ENCODE measurements around the gene PSMA5. TPM values are rescaled to one million over a fixed set of nuclear protein-coding genes. Genes with fewer than 3 reads are reported as not detected.
"Not testable (repeated sequence)": the region's sequence is repeated elsewhere in the genome, so short reads cannot be mapped to it uniquely, and the experiment has no call there.

Gene PSMA5
- polyA plus RNA-seq, 1 donor from 2014 or later: 99.8 TPM

DNA sequence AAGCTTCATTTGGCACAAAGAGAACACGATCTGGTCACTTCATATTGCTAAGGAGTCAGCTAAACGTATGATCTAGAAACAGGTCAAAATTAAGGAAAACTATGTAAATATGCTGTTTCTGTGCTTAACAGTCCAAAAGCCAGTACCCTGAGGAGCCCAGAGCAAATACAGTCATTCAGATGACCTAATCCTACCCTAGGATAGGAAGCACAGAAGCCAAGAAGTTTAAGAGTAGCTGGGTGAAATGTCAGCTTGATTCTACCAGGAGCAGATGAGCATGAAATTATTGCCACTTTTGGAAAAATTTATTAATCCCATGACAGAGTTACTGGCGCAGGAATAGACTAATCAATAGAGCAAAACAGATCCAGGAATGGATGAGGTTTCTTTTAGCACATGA lies 46.8 kb downstream of the PSMA5 start:
- Histone ChIP-seq H3K4me2 (ENCODE audit: low read length) (no peak overlapping the region), H3K9me2 (ENCODE audit: insufficient read depth, low read length) (no peaks in the 10 kb centered on the region), H4K20me1 (ENCODE audit: insufficient read depth) (no peaks in the 10 kb centered on the region), H3F3A (ENCODE audit: insufficient read depth, low read length, poor library complexity, severe bottlenecking) (no peaks in the 10 kb centered on the region), H3K9ac (ENCODE audit: low read length) (no peak overlapping the region), H3K36me3 (ENCODE audit: insufficient read depth, low read length) (no peaks in the 10 kb centered on the region), H3K79me2 (replicated peaks; ENCODE audit: insufficient read depth, low read length) (peaks cover 33% of the 10 kb centered on the region), H3K27me3 (ENCODE audit: insufficient read depth, low read depth, low read length) (no peaks in the 10 kb centered on the region), H3K9me3 (ENCODE audit: low read length) (no peaks in the 10 kb centered on the region), H3K27ac (ENCODE audit: low read length) (no peak overlapping the region), H2AFZ (ENCODE audit: low read depth, low read length) (no peak overlapping the region), H3K4me3 (ENCODE audit: low read length) (no peak overlapping the region)
- TF ChIP-seq, protein P1, sequence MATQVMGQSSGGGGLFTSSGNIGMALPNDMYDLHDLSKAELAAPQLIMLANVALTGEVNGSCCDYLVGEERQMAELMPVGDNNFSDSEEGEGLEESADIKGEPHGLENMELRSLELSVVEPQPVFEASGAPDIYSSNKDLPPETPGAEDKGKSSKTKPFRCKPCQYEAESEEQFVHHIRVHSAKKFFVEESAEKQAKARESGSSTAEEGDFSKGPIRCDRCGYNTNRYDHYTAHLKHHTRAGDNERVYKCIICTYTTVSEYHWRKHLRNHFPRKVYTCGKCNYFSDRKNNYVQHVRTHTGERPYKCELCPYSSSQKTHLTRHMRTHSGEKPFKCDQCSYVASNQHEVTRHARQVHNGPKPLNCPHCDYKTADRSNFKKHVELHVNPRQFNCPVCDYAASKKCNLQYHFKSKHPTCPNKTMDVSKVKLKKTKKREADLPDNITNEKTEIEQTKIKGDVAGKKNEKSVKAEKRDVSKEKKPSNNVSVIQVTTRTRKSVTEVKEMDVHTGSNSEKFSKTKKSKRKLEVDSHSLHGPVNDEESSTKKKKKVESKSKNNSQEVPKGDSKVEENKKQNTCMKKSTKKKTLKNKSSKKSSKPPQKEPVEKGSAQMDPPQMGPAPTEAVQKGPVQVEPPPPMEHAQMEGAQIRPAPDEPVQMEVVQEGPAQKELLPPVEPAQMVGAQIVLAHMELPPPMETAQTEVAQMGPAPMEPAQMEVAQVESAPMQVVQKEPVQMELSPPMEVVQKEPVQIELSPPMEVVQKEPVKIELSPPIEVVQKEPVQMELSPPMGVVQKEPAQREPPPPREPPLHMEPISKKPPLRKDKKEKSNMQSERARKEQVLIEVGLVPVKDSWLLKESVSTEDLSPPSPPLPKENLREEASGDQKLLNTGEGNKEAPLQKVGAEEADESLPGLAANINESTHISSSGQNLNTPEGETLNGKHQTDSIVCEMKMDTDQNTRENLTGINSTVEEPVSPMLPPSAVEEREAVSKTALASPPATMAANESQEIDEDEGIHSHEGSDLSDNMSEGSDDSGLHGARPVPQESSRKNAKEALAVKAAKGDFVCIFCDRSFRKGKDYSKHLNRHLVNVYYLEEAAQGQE (IDR thresholded peaks at IDR 0.05; ENCODE audit: borderline replicate concordance): no peak
- TF ChIP-seq SMC3 (conservative IDR thresholded peaks at IDR 0.05; ENCODE audit: poor library complexity) (no peak), RAD21 (conservative IDR thresholded peaks at IDR 0.05) (no peak), MXI1 (conservative IDR thresholded peaks at IDR 0.05; ENCODE audit: poor library complexity, severe bottlenecking) (no peak), EP300 (conservative IDR thresholded peaks at IDR 0.05; ENCODE audit: poor library complexity, severe bottlenecking) (no peak), EZH2 (IDR thresholded peaks at IDR 0.05; ENCODE audit: borderline replicate concordance, insufficient read depth, low read length, poor library complexity, severe bottlenecking) (no peak), POLR2AphosphoS5 (IDR thresholded peaks at IDR 0.05) (no peak), TAF1 (IDR thresholded peaks at IDR 0.05; ENCODE audit: low read depth) (no peak)
- TF ChIP-seq, protein P2, sequence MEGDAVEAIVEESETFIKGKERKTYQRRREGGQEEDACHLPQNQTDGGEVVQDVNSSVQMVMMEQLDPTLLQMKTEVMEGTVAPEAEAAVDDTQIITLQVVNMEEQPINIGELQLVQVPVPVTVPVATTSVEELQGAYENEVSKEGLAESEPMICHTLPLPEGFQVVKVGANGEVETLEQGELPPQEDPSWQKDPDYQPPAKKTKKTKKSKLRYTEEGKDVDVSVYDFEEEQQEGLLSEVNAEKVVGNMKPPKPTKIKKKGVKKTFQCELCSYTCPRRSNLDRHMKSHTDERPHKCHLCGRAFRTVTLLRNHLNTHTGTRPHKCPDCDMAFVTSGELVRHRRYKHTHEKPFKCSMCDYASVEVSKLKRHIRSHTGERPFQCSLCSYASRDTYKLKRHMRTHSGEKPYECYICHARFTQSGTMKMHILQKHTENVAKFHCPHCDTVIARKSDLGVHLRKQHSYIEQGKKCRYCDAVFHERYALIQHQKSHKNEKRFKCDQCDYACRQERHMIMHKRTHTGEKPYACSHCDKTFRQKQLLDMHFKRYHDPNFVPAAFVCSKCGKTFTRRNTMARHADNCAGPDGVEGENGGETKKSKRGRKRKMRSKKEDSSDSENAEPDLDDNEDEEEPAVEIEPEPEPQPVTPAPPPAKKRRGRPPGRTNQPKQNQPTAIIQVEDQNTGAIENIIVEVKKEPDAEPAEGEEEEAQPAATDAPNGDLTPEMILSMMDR (IDR thresholded peaks at IDR 0.05; ENCODE audit: poor library complexity, severe bottlenecking): no peak

DNA sequence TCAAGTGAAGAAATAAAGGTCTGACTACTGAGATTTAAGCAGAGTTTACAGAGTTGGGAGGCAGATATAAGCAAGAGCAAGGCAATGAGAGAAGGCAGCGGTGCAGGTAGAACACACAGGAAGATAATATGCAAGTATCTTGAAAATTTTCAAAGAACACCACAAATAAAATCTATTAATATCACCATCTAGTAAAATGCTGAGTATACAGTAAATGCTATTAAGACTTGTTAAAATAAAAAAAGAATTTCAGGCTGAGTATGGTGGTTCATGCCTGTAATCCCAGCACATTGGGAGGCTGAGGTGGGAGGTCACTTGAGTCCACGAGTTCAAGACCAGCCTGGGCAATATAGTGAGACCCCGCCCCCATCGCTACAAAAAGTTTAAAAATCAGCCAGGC lies 48.5 kb downstream of the PSMA5 start:
- H2AFZ ChIP-seq (ENCODE audit: low read depth, low read length): no peak overlapping the region
- TF ChIP-seq TAF1 (IDR thresholded peaks at IDR 0.05; ENCODE audit: low read depth) (no peak), MXI1 (conservative IDR thresholded peaks at IDR 0.05; ENCODE audit: poor library complexity, severe bottlenecking) (no peak), EZH2 (IDR thresholded peaks at IDR 0.05; ENCODE audit: borderline replicate concordance, insufficient read depth, low read length, poor library complexity, severe bottlenecking) (no peak), SMC3 (conservative IDR thresholded peaks at IDR 0.05; ENCODE audit: poor library complexity) (no peak), EP300 (conservative IDR thresholded peaks at IDR 0.05; ENCODE audit: poor library complexity, severe bottlenecking) (no peak), POLR2AphosphoS5 (IDR thresholded peaks at IDR 0.05) (no peak), RAD21 (conservative IDR thresholded peaks at IDR 0.05) (no peak)
- TF ChIP-seq, protein P1 (IDR thresholded peaks at IDR 0.05; ENCODE audit: borderline replicate concordance): no peak
- TF ChIP-seq, protein P2 (IDR thresholded peaks at IDR 0.05; ENCODE audit: poor library complexity, severe bottlenecking): no peak
- no peak overlapping the region for H3K4me3 ChIP-seq (ENCODE audit: low read length)
- no peaks in the 10 kb centered on the region for H3K9me3 ChIP-seq (ENCODE audit: low read length)
- no peaks in the 10 kb centered on the region for H3K36me3 ChIP-seq (ENCODE audit: insufficient read depth, low read length)
- H3K27ac ChIP-seq (ENCODE audit: low read length): no peak overlapping the region
- no peak overlapping the region for H3K9ac ChIP-seq (ENCODE audit: low read length)
- no peaks in the 10 kb centered on the region for H3K27me3 ChIP-seq (ENCODE audit: insufficient read depth, low read depth, low read length)
- H3F3A ChIP-seq (ENCODE audit: insufficient read depth, low read length, poor library complexity, severe bottlenecking): no peaks in the 10 kb centered on the region
- H3K4me2 ChIP-seq (ENCODE audit: low read length): no peak overlapping the region
- H3K9me2 ChIP-seq (ENCODE audit: insufficient read depth, low read length): no peaks in the 10 kb centered on the region
- H3K79me2 ChIP-seq (replicated peaks; ENCODE audit: insufficient read depth, low read length): peaks cover 33% of the 10 kb centered on the region
- no peaks in the 10 kb centered on the region for H4K20me1 ChIP-seq (ENCODE audit: insufficient read depth)

DNA sequence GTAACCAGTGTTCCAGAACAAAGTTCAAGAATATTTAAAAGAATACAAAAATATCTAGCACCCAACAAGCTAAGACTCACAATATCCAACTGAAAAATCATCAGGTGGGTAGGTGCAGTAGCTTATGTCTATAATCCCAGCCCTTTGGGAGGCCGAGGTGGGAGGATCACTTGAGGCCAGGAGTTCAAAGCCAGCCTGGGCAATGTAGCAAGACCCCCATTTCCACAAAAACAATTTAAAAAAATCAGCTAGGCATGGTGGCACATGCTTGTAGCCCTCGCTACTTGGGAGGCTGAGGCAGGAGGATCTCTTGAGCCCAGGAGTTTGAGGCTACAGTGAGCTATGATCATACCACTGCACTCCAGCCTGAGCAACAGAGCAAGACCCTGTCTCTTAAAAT lies 52.6 kb downstream of the PSMA5 start:
- not testable (repeated sequence) for H3K4me3 ChIP-seq (ENCODE audit: low read length); H3K9me3 ChIP-seq (ENCODE audit: low read length); H3K36me3 ChIP-seq (ENCODE audit: insufficient read depth, low read length); H2AFZ ChIP-seq (ENCODE audit: low read depth, low read length); H3F3A ChIP-seq (ENCODE audit: insufficient read depth, low read length, poor library complexity, severe bottlenecking); H3K27me3 ChIP-seq (ENCODE audit: insufficient read depth, low read depth, low read length); H4K20me1 ChIP-seq (ENCODE audit: insufficient read depth); H3K9me2 ChIP-seq (ENCODE audit: insufficient read depth, low read length); H3K9ac ChIP-seq (ENCODE audit: low read length); H3K27ac ChIP-seq (ENCODE audit: low read length); H3K4me2 ChIP-seq (ENCODE audit: low read length)
- peaks cover 24% of the 10 kb centered on the region for H3K79me2 ChIP-seq (replicated peaks; ENCODE audit: insufficient read depth, low read length)

Data from neural cell (in vitro differentiated cells).